ENCODE measurements around the gene RETREG3.

DNA sequence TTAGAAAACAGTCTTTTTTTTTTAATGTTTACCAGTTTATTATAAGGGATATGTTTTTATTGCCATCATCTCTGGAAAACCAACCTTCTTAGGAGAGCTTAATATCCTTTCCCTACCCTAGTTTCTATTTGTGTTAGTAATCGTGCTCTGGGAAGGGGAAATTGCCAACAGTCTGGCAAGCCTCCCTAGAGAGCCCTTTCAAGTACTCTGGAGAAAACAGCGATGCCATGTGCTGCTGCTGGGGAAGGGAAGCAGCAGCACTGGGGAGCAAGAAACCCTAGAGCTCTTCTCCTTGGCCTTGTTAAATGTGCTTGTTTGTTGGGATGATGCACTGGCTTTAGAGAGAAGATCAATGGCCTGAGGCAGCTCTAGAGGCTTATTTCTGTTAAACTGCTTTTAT, 10.3 kb downstream of the RETREG3 start:
- no peak for TF ChIP-seq POLR2A (IDR thresholded peaks at IDR 0.05)
- TF ChIP-seq, protein P1, sequence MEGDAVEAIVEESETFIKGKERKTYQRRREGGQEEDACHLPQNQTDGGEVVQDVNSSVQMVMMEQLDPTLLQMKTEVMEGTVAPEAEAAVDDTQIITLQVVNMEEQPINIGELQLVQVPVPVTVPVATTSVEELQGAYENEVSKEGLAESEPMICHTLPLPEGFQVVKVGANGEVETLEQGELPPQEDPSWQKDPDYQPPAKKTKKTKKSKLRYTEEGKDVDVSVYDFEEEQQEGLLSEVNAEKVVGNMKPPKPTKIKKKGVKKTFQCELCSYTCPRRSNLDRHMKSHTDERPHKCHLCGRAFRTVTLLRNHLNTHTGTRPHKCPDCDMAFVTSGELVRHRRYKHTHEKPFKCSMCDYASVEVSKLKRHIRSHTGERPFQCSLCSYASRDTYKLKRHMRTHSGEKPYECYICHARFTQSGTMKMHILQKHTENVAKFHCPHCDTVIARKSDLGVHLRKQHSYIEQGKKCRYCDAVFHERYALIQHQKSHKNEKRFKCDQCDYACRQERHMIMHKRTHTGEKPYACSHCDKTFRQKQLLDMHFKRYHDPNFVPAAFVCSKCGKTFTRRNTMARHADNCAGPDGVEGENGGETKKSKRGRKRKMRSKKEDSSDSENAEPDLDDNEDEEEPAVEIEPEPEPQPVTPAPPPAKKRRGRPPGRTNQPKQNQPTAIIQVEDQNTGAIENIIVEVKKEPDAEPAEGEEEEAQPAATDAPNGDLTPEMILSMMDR (IDR thresholded peaks at IDR 0.05): no peak
- no peak for TF ChIP-seq POLR2AphosphoS5 (IDR thresholded peaks at IDR 0.05)

All from upper lobe of left lung (tissue), 4 donors.